Upper lobe of left lung (tissue), 6 donors: ENCODE data around the gene ITPK1. TPM values are rescaled to one million over a fixed set of nuclear protein-coding genes. Genes with fewer than 3 reads are reported as not detected.

ENCODE experiments used
- ATAC-seq, 2 donors: fragments of 200-7000 bp; cut with Tn5 transposase; one replicate each; pipeline ENCODE4 v1.9.1; 2022; ENCODE audit warnings: mild to moderate bottlenecking in 2 of 2, moderate library complexity in 2 of 2; ENCODE audit not compliant: low FRiP score in 2 of 2
- DNase-seq, 2 donors: peaks; one replicate each; pipeline ENCODE4 v3.0.0-alpha.2; 2019 to 2020
- H3K27ac ChIP-seq, 4 donors: fragments of 200-600 bp; sonication (generic); one replicate each; pipeline ENCODE4 v1.5.1; 2016 to 2019
- H3K27me3 ChIP-seq, 4 donors: fragments of 200-600 bp; sonication (generic); one replicate each; pipeline ENCODE4 v1.5.1; 2017 to 2019
- H3K36me3 ChIP-seq, 4 donors: fragments of 200-600 bp; sonication (generic); one replicate each; pipeline ENCODE4 v1.5.1; 2016 to 2019
- H3K4me1 ChIP-seq, 4 donors: fragments of 200-600 bp; sonication (generic); one replicate each; pipeline ENCODE4 v1.5.1; 2018 to 2019
- H3K4me3 ChIP-seq, 4 donors: fragments of 200-600 bp; sonication (generic); one replicate each; pipeline ENCODE4 v1.5.1; 2017 to 2019; ENCODE audit warnings: mild to moderate bottlenecking in 2 of 4, moderate library complexity in 1 of 4
- H3K9me3 ChIP-seq, 4 donors: fragments of 200-600 bp; sonication (generic); one replicate each; pipeline ENCODE4 v1.5.1; 2018 to 2019
- EP300 ChIP-seq, 4 donors: sonication (generic); formaldehyde crosslinking; IDR thresholded peaks; one replicate each; pipeline ENCODE4 v1.5.1; 2017; ENCODE audit warnings: antibody characterized with exemption in 4 of 4, control low read depth in 2 of 4
- POLR2A ChIP-seq, 4 donors: fragments of 450-650 bp; IDR thresholded peaks; one replicate each; pipeline ENCODE4 v1.5.1; 2016 to 2017; ENCODE audit warnings: antibody characterized with exemption in 4 of 4, mild to moderate bottlenecking in 2 of 4
- POLR2AphosphoS5 ChIP-seq, 2 donors: sonication (generic); formaldehyde crosslinking; IDR thresholded peaks; one replicate each; pipeline ENCODE4 v1.5.1; 2017; ENCODE audit warnings: antibody characterized with exemption in 2 of 2
- WGBS, 2 donors: methylation state at CpG; one replicate each; pipeline ENCODE4 v1.1.5; 2017 to 2018; 5-methylcytosine and 5-hydroxymethylcytosine counted together
- total RNA-seq, 6 donors: library from RNA; depleted of rRNA in 4 of 6; stranded (reverse); fragments of >200 nt in 4 of 6; gene quantifications; one replicate each; pipeline versions ENCODE4 v1.1.0 to v1.2.1, GENCODE V29; 2016 to 2021
- TF ChIP-seq, protein P1 (sequence below), 6 experiments: fragments of 450-650 bp in 4 of 6; fragments of 200-600 bp in 2 of 6; sonication (generic) in 2 of 6; IDR thresholded peaks; one replicate each; pipeline ENCODE4 v1.5.1; 2016 to 2019; ENCODE audit warnings: antibody characterized with exemption in 6 of 6
- donor health status: DM: no; HTN: no; CAD: no; lungs with moderate emphysema.
- donor health status: DM: no; HTN: yes; CAD: no; lungs with severe emphysema.

The ITPK1 gene
- total RNA-seq, 6 donors from 2014 or later: 41.9 to 128 (median 86.1) TPM

DNA sequence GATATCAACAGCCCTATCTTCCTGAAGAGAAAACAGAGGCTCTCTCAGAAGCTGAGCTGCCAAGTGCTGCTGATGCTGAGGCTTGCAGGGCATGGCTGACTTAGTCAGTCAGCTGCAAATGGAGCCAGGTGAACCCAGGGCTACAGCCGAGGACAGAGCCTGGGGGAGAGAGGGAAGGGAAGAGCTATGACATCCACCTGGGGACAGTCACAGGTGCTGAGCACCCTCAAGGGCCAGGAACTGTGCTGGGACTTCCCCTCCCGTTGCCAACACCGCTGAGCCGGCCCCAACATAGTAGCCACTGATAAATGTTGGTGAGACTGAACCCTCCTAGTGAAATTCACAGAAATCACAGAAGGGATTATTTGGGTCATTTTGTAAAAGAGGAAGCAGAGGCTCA is 199.5 kb downstream of the ITPK1 start:
- WGBS, 2 donors: 75 to 86% methylated on average over 4 of the region's 4 CpGs
- no peaks in the 10 kb centered on the region for H3K27me3 ChIP-seq
- no peaks in the 10 kb centered on the region for H3K9me3 ChIP-seq
- no peak overlapping the region for H3K27ac ChIP-seq
- H3K36me3 ChIP-seq: no peaks in the 10 kb centered on the region
- no peak for ATAC-seq
- DNase-seq: no peak
- TF ChIP-seq, protein P1, sequence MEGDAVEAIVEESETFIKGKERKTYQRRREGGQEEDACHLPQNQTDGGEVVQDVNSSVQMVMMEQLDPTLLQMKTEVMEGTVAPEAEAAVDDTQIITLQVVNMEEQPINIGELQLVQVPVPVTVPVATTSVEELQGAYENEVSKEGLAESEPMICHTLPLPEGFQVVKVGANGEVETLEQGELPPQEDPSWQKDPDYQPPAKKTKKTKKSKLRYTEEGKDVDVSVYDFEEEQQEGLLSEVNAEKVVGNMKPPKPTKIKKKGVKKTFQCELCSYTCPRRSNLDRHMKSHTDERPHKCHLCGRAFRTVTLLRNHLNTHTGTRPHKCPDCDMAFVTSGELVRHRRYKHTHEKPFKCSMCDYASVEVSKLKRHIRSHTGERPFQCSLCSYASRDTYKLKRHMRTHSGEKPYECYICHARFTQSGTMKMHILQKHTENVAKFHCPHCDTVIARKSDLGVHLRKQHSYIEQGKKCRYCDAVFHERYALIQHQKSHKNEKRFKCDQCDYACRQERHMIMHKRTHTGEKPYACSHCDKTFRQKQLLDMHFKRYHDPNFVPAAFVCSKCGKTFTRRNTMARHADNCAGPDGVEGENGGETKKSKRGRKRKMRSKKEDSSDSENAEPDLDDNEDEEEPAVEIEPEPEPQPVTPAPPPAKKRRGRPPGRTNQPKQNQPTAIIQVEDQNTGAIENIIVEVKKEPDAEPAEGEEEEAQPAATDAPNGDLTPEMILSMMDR (IDR thresholded peaks at IDR 0.05): no peak
- no peak for TF ChIP-seq EP300 (IDR thresholded peaks at IDR 0.05)
- TF ChIP-seq POLR2AphosphoS5 (IDR thresholded peaks at IDR 0.05): no peak
- no peak for TF ChIP-seq POLR2A (IDR thresholded peaks at IDR 0.05)
- no peak overlapping the region for H3K4me3 ChIP-seq
- no peaks in the 10 kb centered on the region for H3K4me1 ChIP-seq

DNA sequence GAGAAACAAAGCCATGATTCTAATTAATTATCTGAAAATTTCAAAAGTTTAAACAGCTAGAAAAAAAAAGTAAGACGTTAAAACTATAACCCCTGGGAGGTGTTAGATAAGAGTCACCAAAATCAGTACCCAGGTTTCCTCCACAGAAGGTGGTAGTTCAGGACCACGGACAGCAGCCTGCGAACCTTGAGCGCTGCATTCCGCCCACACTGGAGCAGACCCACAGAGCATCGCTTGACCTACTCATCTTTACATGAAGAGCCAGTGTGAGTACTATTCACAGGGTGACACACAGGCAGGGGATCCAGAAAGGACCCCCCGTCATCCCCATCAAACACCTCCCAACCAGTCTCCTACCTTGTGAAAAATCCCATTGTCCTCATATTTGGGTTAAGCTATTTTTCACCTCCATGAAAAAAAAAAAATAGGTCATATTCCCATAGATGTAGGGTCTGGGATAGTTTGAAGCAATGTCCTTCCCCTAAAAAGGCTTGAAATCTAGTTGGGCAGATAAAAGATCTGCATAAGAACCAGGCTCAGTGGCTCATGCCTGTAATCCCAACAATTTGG is 201.6 kb downstream of the ITPK1 start:
- 12% methylated on average over 7 of the region's 7 CpGs for WGBS, 2 donors

DNA sequence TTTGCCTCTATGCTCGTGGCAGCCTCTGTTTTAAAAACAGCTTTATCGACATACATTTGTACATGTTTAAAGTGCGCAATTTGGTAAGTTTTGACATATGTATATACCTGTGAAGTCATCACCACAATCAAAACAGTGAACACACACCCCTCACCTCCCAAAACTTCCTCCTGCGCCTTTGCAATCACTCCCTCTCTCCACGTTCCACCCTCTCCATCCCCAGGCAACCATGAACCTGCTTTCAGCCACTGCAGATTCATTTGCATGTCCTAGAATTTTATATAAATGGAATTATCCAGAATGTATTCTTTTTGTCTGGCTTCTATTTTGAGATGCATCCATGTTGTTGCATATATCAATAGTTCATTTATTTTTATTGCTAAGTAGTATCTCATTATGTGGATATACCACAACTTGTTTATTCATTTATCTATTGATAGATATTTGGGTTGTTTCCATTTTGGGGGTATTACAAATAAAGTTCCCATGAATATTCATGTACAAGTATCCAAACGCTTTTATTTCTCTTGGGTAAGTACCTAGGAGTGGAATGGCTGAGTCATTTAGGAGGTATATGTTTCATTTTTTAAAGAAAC is 208.3 kb downstream of the ITPK1 start:
- no peak for DNase-seq
- Histone ChIP-seq H3K4me3 (no peak overlapping the region), H3K36me3 (no peaks in the 10 kb centered on the region), H3K9me3 (no peaks in the 10 kb centered on the region), H3K27ac (no peak overlapping the region), H3K4me1 (no peaks in the 10 kb centered on the region), H3K27me3 (no peaks in the 10 kb centered on the region)
- 70 to 74% methylated on average over 6 of the region's 6 CpGs for WGBS, 2 donors
- no peak for ATAC-seq
- no peak for TF ChIP-seq POLR2AphosphoS5 (IDR thresholded peaks at IDR 0.05)
- no peak for TF ChIP-seq POLR2A (IDR thresholded peaks at IDR 0.05)
- no peak for TF ChIP-seq EP300 (IDR thresholded peaks at IDR 0.05)
- TF ChIP-seq, protein P1 (IDR thresholded peaks at IDR 0.05): no peak

More for the DNA sequence above, 201.6 kb downstream of the ITPK1 start:
- no peak for DNase-seq
- H3K4me3 ChIP-seq: no peak overlapping the region
- H3K36me3 ChIP-seq: no peaks in the 10 kb centered on the region
- no peaks in the 10 kb centered on the region for H3K9me3 ChIP-seq
- TF ChIP-seq POLR2A (IDR thresholded peaks at IDR 0.05): no peak
- TF ChIP-seq EP300 (IDR thresholded peaks at IDR 0.05): no peak
- no peak for TF ChIP-seq POLR2AphosphoS5 (IDR thresholded peaks at IDR 0.05)
- TF ChIP-seq, protein P1 (IDR thresholded peaks at IDR 0.05): no peak
- no peaks in the 10 kb centered on the region for H3K27me3 ChIP-seq
- ATAC-seq: no peak
- no peaks in the 10 kb centered on the region for H3K4me1 ChIP-seq
- H3K27ac ChIP-seq: no peak overlapping the region

DNA sequence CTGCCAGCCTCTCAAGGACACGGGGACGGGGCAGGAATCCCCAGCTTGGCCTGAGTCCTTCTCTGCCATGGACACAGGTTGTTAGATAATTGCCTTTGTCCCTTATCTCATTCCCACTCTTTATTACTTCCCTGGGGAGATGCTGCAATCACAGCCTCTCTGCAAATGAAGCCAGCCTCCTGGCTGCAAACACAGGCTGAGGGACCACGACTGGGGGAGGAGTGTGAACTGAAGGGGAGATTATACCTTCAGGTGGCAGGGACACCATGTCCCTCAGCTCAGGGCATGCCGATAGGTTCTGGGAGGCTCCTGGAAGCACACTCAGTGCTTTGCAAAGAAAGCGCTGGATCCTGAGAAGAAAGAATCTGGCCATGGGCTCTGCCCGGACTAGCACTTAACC is 208.9 kb downstream of the ITPK1 start:
- ATAC-seq (peak in 1 of 2 donors; percentile 41), DNase-seq (no peak)
- WGBS, 2 donors: 34 to 47% methylated on average over 5 to 6 of the region's 6 CpGs
- Histone ChIP-seq H3K36me3 (no peaks in the 10 kb centered on the region), H3K4me3 (no peak overlapping the region), H3K9me3 (no peaks in the 10 kb centered on the region), H3K4me1 (no peaks in the 10 kb centered on the region), H3K27me3 (no peaks in the 10 kb centered on the region), H3K27ac (no peak overlapping the region)
- TF ChIP-seq POLR2AphosphoS5 (IDR thresholded peaks at IDR 0.05) (no peak), POLR2A (IDR thresholded peaks at IDR 0.05) (no peak), EP300 (IDR thresholded peaks at IDR 0.05) (no peak)
- TF ChIP-seq, protein P1 (IDR thresholded peaks at IDR 0.05): no peak

DNA sequence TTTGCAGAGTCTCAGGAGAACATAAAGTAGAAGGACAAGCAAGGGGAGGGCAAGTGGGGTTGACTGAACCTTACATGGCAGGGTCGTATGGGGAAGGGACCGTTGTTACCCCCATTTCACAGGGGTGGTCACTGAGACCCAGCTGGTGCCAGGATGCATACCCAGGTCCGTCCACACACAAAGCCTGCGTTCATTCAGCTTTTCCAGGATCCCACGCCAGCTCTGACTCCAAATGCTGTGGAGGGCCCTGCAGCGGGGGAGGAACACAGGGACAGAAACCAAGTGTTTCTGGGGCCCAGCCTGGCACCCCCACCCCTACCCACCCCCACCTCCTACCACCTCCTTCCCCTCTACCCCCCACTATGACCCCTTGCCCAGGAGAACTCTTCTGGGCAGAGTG is 209.3 kb downstream of the ITPK1 start:
- Histone ChIP-seq H3K36me3 (no peaks in the 10 kb centered on the region), H3K27ac (no peak overlapping the region), H3K4me1 (no peaks in the 10 kb centered on the region), H3K27me3 (no peaks in the 10 kb centered on the region), H3K4me3 (no peak overlapping the region), H3K9me3 (no peaks in the 10 kb centered on the region)
- ATAC-seq (no peak), DNase-seq (no peak)
- WGBS, 2 donors: 68 to 81% methylated on average over 2 to 6 of the region's 6 CpGs
- no peak for TF ChIP-seq POLR2A (IDR thresholded peaks at IDR 0.05)
- TF ChIP-seq EP300 (IDR thresholded peaks at IDR 0.05): no peak
- TF ChIP-seq POLR2AphosphoS5 (IDR thresholded peaks at IDR 0.05): no peak
- TF ChIP-seq, protein P1 (IDR thresholded peaks at IDR 0.05): no peak
